SK-N-SH treated with all-trans-retinoic acid at 6 μM for 48 hours (cell line): ENCODE data around the gene NHS.

Experiments used
- ATAC-seq: fragments of 200-7000 bp; cut with Tn5 transposase; 3 replicates; pipeline ENCODE4 v1.9.1; 2020; ENCODE audit warnings: mild to moderate bottlenecking, moderate library complexity
- BACH2 ChIP-seq: fragments of 250-450 bp; sonication (Bioruptor Pico); IDR thresholded peaks from 2 replicates; pipeline ENCODE4 v1.9.0; 2021; ENCODE audit warnings: mild to moderate bottlenecking, borderline replicate concordance
- CSDC2 ChIP-seq: fragments of 250-450 bp; sonication (Bioruptor Pico); IDR thresholded peaks from 2 replicates; pipeline ENCODE4 v1.5.0; 2020; ENCODE audit warnings: mild to moderate bottlenecking, moderate library complexity
- CSRNP3 ChIP-seq: fragments of 250-450 bp; sonication (Bioruptor Pico); IDR thresholded peaks from 2 replicates; pipeline ENCODE4 v1.5.1; 2021; ENCODE audit warnings: mild to moderate bottlenecking, moderate library complexity
- ESRRG ChIP-seq: fragments of 250-450 bp; sonication (Bioruptor Pico); IDR thresholded peaks from 2 replicates; pipeline ENCODE4 v1.6.1; 2021; ENCODE audit warnings: mild to moderate bottlenecking
- ISL1 ChIP-seq: fragments of 250-450 bp; sonication (Bioruptor Pico); IDR thresholded peaks from 2 replicates; pipeline ENCODE4 v2.1.2; 2022; ENCODE audit warnings: mild to moderate bottlenecking, moderate library complexity
- OSR1 ChIP-seq: fragments of 250-450 bp; sonication (Bioruptor Pico); IDR thresholded peaks from 2 replicates; pipeline ENCODE4 v1.8.0; 2022; ENCODE audit warnings: moderate library complexity, mild to moderate bottlenecking, inconsistent platforms
- PATZ1 ChIP-seq: fragments of 250-450 bp; sonication (Bioruptor Pico); IDR thresholded peaks from 2 replicates; pipeline ENCODE4 v1.8.0; 2020; ENCODE audit warnings: mild to moderate bottlenecking, moderate library complexity, borderline replicate concordance
- POU6F1 ChIP-seq: fragments of 250-450 bp; sonication (Bioruptor Pico); IDR thresholded peaks from 2 replicates; pipeline ENCODE4 v1.8.0; 2021; ENCODE audit warnings: low read depth, mild to moderate bottlenecking, moderate library complexity, borderline replicate concordance
- RARB ChIP-seq: fragments of 250-450 bp; sonication (Bioruptor Pico); IDR thresholded peaks from 2 replicates; pipeline ENCODE4 v1.8.0; 2021; ENCODE audit warnings: mild to moderate bottlenecking, moderate library complexity
- SNAI2 ChIP-seq: fragments of 250-450 bp; sonication (Bioruptor Pico); IDR thresholded peaks from 2 replicates; pipeline ENCODE4 v1.5.0; 2020; ENCODE audit warnings: mild to moderate bottlenecking, moderate library complexity
- TCF4 ChIP-seq: fragments of 250-450 bp; sonication (Bioruptor Pico); IDR thresholded peaks from 2 replicates; pipeline ENCODE4 v1.8.0; 2021; ENCODE audit warnings: mild to moderate bottlenecking, moderate library complexity, borderline replicate concordance
- TSHZ2 ChIP-seq: fragments of 250-450 bp; sonication (Bioruptor Pico); IDR thresholded peaks from 2 replicates; pipeline ENCODE4 v1.5.0; 2020; ENCODE audit warnings: mild to moderate bottlenecking, moderate library complexity
- ZFP3 ChIP-seq: fragments of 250-450 bp; sonication (Bioruptor Pico); IDR thresholded peaks from 2 replicates; pipeline ENCODE4 v1.5.0; 2020; ENCODE audit warnings: mild to moderate bottlenecking, moderate library complexity
- ZNF565 ChIP-seq: fragments of 450-650 bp; formaldehyde crosslinking; conservative IDR thresholded peaks from 2 replicates; pipeline ENCODE4 v1.5.0; 2020; ENCODE audit warnings: low read depth, mild to moderate bottlenecking, moderate library complexity
- ZNF70 ChIP-seq: fragments of 450-650 bp; formaldehyde crosslinking; IDR thresholded peaks from 2 replicates; pipeline ENCODE4 v1.5.0; 2020; ENCODE audit warnings: mild to moderate bottlenecking, moderate library complexity
- ZNF8 ChIP-seq: fragments of 450-650 bp; formaldehyde crosslinking; IDR thresholded peaks from 2 replicates; pipeline ENCODE4 v1.5.0; 2020; ENCODE audit warnings: mild to moderate bottlenecking, moderate library complexity

The NHS gene

GRCh38 chrX:17679261-17679660 is 304.3 kb downstream of the NHS start:
- no peak for TF ChIP-seq ZNF565 (CRISPR knock-in tag)
- no peak for TF ChIP-seq ZNF70 (CRISPR knock-in tag)
- no peak for ATAC-seq

- no peak for TF ChIP-seq ZNF565 (CRISPR knock-in tag)
- ATAC-seq: no peak
These were observed 304.8 kb downstream of the NHS start for GRCh38 chrX:17679820-17680219.

GRCh38 chrX:17680732-17681413 is 305.9 kb downstream of the NHS start:
- peak; percentile 26; the same call in 1 of the 3 replicates for ATAC-seq
- TF ChIP-seq ESRRG (CRISPR knock-in tag) (no peak), PATZ1 (CRISPR knock-in tag) (no peak), ISL1 (CRISPR knock-in tag) (no peak), ZFP3 (CRISPR knock-in tag) (no peak), ZNF70 (CRISPR knock-in tag) (no peak), POU6F1 (CRISPR knock-in tag) (no peak), ZNF8 (CRISPR knock-in tag) (no peak), CSRNP3 (CRISPR knock-in tag) (no peak), TCF4 (no peak), RARB (CRISPR knock-in tag) (no peak), TSHZ2 (CRISPR knock-in tag) (no peak)
- TF ChIP-seq, all 23 proteins: peak for 0

GRCh38 chrX:17682259-17682658 is 307.3 kb downstream of the NHS start:
- ATAC-seq: no peak
- no peak for TF ChIP-seq ZNF8 (CRISPR knock-in tag)
- TF ChIP-seq TCF4: no peak
- TF ChIP-seq CSDC2 (CRISPR knock-in tag): no peak
- TF ChIP-seq ZNF565 (CRISPR knock-in tag): no peak
- no peak for TF ChIP-seq CSRNP3 (CRISPR knock-in tag)
- no peak for TF ChIP-seq OSR1 (CRISPR knock-in tag)
- TF ChIP-seq ISL1 (CRISPR knock-in tag): no peak
- no peak for TF ChIP-seq TSHZ2 (CRISPR knock-in tag)
- TF ChIP-seq BACH2: no peak
- no peak for TF ChIP-seq SNAI2 (CRISPR knock-in tag)
